ENCODE data around the gene GRK5. TPM values are rescaled to one million over a fixed set of nuclear protein-coding genes. Genes with fewer than 3 reads are reported as not detected.
A peak's percentile ranks its signal among the peaks of the same experiment; 100 is the strongest.

The GRK5 gene
- total RNA-seq, 1 experiment from 2014 or later: 4.5 TPM

- Histone ChIP-seq H3K4me3 (ENCODE audit: low read length) (no peak overlapping the region), H4K20me1 (ENCODE audit: low read length) (no peaks in the 10 kb centered on the region), H3K27ac (ENCODE audit: low read length) (peak overlapping the region; percentile 25; the same call in 1 of the 2 replicates), H3K9me2 (replicated peaks; ENCODE audit: low read length) (no peaks in the 10 kb centered on the region), H3K9ac (ENCODE audit: low read length) (no peak overlapping the region), H3K79me2 (ENCODE audit: low read length) (no peaks in the 10 kb centered on the region), H3K4me2 (ENCODE audit: low read length) (no peak overlapping the region), H3K4me1 (ENCODE audit: insufficient read depth, low read length) (peaks cover 65% of the 10 kb centered on the region), H3K9me3 (ENCODE audit: low read length) (no peaks in the 10 kb centered on the region), H2AFZ (ENCODE audit: low read length) (no peak overlapping the region), H3K27me3 (ENCODE audit: low read length) (no peaks in the 10 kb centered on the region), H3F3A (ENCODE audit: low read length, unreplicated experiment) (peaks cover 5% of the 10 kb centered on the region), H3K36me3 (ENCODE audit: low read depth, low read length) (no peaks in the 10 kb centered on the region)
- intact Hi-C loops (cut with micrococcal nuclease): loop anchor here (10.0 kb wide), 1 partner anchor 111 kb away; no protein-coding TSS in a partner anchor
- no TSS peak for BruUV-seq (replicated peaks)
- DNase-seq (peak; percentile 83), ATAC-seq (no peak)
- no peak for TF ChIP-seq CTCF (conservative IDR thresholded peaks at IDR 0.05; ENCODE audit: low read depth, low read length)
- TF ChIP-seq EZH2phosphoT487 (IDR thresholded peaks at IDR 0.05; ENCODE audit: borderline replicate concordance, low read length): no peak
- TF ChIP-seq EZH2 (IDR thresholded peaks at IDR 0.05; ENCODE audit: low read length, unreplicated experiment): no peak
- POLR2A ChIA-PET (ENCODE audit: unreplicated experiment): no interaction called here
- CTCF ChIA-PET: interaction anchor here (0.6 kb wide), 1 partner anchor 97 kb away, joined by 5 read pairs; no protein-coding TSS in a partner anchor
Observed at GRCh38 chr10:119303886-119304285, 96.5 kb downstream of the GRK5 start.

- Histone ChIP-seq H3K9me3 (ENCODE audit: low read length) (no peaks in the 10 kb centered on the region), H3K4me2 (ENCODE audit: low read length) (no peak overlapping the region), H3K36me3 (ENCODE audit: low read depth, low read length) (no peaks in the 10 kb centered on the region), H3K79me2 (ENCODE audit: low read length) (no peaks in the 10 kb centered on the region), H3F3A (ENCODE audit: low read length, unreplicated experiment) (peaks cover 5% of the 10 kb centered on the region), H3K4me1 (ENCODE audit: insufficient read depth, low read length) (peaks cover 65% of the 10 kb centered on the region), H3K9ac (ENCODE audit: low read length) (no peak overlapping the region), H4K20me1 (ENCODE audit: low read length) (no peaks in the 10 kb centered on the region), H2AFZ (ENCODE audit: low read length) (no peak overlapping the region), H3K27me3 (ENCODE audit: low read length) (no peaks in the 10 kb centered on the region), H3K9me2 (replicated peaks; ENCODE audit: low read length) (no peaks in the 10 kb centered on the region), H3K27ac (ENCODE audit: low read length) (0 out of 2 replicates have a peak overlapping the region, but pooled peaks have one; percentile 25), H3K4me3 (ENCODE audit: low read length) (no peak overlapping the region)
- intact Hi-C loops (cut with micrococcal nuclease): loop anchor here (10.0 kb wide), 1 partner anchor 110 kb away; no protein-coding TSS in a partner anchor
- ChIA-PET POLR2A (ENCODE audit: unreplicated experiment) (no interaction called here), CTCF (interaction anchor here (0.6 kb wide), 1 partner anchor 94 kb away, joined by 3 read pairs; no protein-coding TSS in a partner anchor)
- no peak for ATAC-seq
- TF ChIP-seq CTCF (conservative IDR thresholded peaks at IDR 0.05; ENCODE audit: low read depth, low read length): no peak
- no peak for TF ChIP-seq EZH2 (IDR thresholded peaks at IDR 0.05; ENCODE audit: low read length, unreplicated experiment)
- TF ChIP-seq EZH2phosphoT487 (IDR thresholded peaks at IDR 0.05; ENCODE audit: borderline replicate concordance, low read length): no peak
- no TSS peak for BruUV-seq (replicated peaks)
- no peak for DNase-seq
Observed at GRCh38 chr10:119304541-119304940, 97.2 kb downstream of the GRK5 start.

GRCh38 chr10:119305860-119306513 lies 98.6 kb downstream of the GRK5 start:
- Histone ChIP-seq H3K4me3 (ENCODE audit: low read length) (no peak overlapping the region; the same call in 1 of the 2 replicates), H3K36me3 (ENCODE audit: low read depth, low read length) (no peaks in the 10 kb centered on the region), H3K4me2 (ENCODE audit: low read length) (peak overlapping the region; percentile 62), H3F3A (ENCODE audit: low read length, unreplicated experiment) (peaks cover 5% of the 10 kb centered on the region), H3K4me1 (ENCODE audit: insufficient read depth, low read length) (peaks cover 58% of the 10 kb centered on the region), H3K79me2 (ENCODE audit: low read length) (no peaks in the 10 kb centered on the region), H2AFZ (ENCODE audit: low read length) (no peak overlapping the region; the same call in 1 of the 2 replicates), H3K9me2 (replicated peaks; ENCODE audit: low read length) (no peaks in the 10 kb centered on the region), H3K27me3 (ENCODE audit: low read length) (no peaks in the 10 kb centered on the region), H4K20me1 (ENCODE audit: low read length) (no peaks in the 10 kb centered on the region), H3K9ac (ENCODE audit: low read length) (no peak overlapping the region), H3K27ac (ENCODE audit: low read length) (peak overlapping the region; percentile 65), H3K9me3 (ENCODE audit: low read length) (no peaks in the 10 kb centered on the region)
- POLR2A ChIA-PET (ENCODE audit: unreplicated experiment): no interaction called here
- TF ChIP-seq CTCF (conservative IDR thresholded peaks at IDR 0.05; ENCODE audit: low read depth, low read length) (no peak), EZH2 (IDR thresholded peaks at IDR 0.05; ENCODE audit: low read length, unreplicated experiment) (no peak), EZH2phosphoT487 (IDR thresholded peaks at IDR 0.05; ENCODE audit: borderline replicate concordance, low read length) (no peak)
- DNase-seq (peak; percentile 89), ATAC-seq (peak; percentile 88)
- CTCF ChIA-PET: interaction anchor here (0.6 kb wide), 1 partner anchor 182 kb away, joined by 3 read pairs; no protein-coding TSS in a partner anchor
- intact Hi-C loops (cut with micrococcal nuclease): loop anchor here (2.0 to 10.0 kb wide), 3 partner anchors 99 to 236 kb away; partner anchors contain the start of genes GRK5 and RGS10
- no TSS peak for BruUV-seq (replicated peaks)
